T-helper 2 cell treated with Interferon-gamma antibody and Interleukin-4, amounts not matched to agents 5 μg/mL and 100 μg/mL, for 36 hours (primary cell): ENCODE measurements around the gene ZNF626.
"Not testable (repeated sequence)": the region's sequence is repeated elsewhere in the genome, so short reads cannot be mapped to it uniquely, and the experiment has no call there.

Source experiments
- DNase-seq: peaks from one replicate; pipeline ENCODE4 v3.0.0; 2021; ENCODE audit warnings: low spot score
- H3K27ac Mint-ChIP-seq: one replicate; pipeline ENCODE4 v1.8.0; 2021; ENCODE audit warnings: mild to moderate bottlenecking, mixed read lengths
- H3K27me3 Mint-ChIP-seq: one replicate; pipeline ENCODE4 v1.8.0; 2021; ENCODE audit warnings: low read depth, mixed read lengths
- H3K36me3 Mint-ChIP-seq: one replicate; pipeline ENCODE4 v1.8.0; 2021; ENCODE audit warnings: low read depth, mixed read lengths
- H3K4me1 Mint-ChIP-seq: one replicate; pipeline ENCODE4 v1.8.0; 2021; ENCODE audit warnings: low read depth, mixed read lengths
- H3K4me3 Mint-ChIP-seq: one replicate; pipeline ENCODE4 v1.8.0; 2022; ENCODE audit warnings: mild to moderate bottlenecking, moderate library complexity, mixed read lengths
- H3K9me3 Mint-ChIP-seq: one replicate; pipeline ENCODE4 v1.8.0; 2021; ENCODE audit warnings: mixed read lengths

ZNF626 gene

GRCh38 chr19:20661150-20661819 is at the start of gene ZNF626:
ZNF626 (minus strand) TSS chr19:20661571; CDS start chr19:20661446, 125 bp downstream.
- Mint-ChIP-seq H3K27ac (peak within 1 kb of the TSS; percentile 85), H3K4me3 (peak within 1 kb of the TSS; percentile 84), H3K4me1 (no peaks in the 10 kb centered on the region), H3K9me3 (peaks cover 47% of the 10 kb centered on the region), H3K27me3 (no peaks in the 10 kb centered on the region), H3K36me3 (peaks cover 26% of the 10 kb centered on the region)
- peak; percentile 67 for DNase-seq

- no peak for DNase-seq
- Mint-ChIP-seq H3K9me3 (peaks cover 56% of the 10 kb centered on the region), H3K36me3 (no peaks in the 10 kb centered on the region), H3K4me1 (no peaks in the 10 kb centered on the region), H3K27ac (no peak overlapping the region), H3K4me3 (no peak overlapping the region), H3K27me3 (no peaks in the 10 kb centered on the region)
Measured at GRCh38 chr19:20669263-20669662, 7.9 kb upstream of the ZNF626 start.

- Mint-ChIP-seq H3K4me1 (no peaks in the 10 kb centered on the region), H3K9me3 (peaks cover 59% of the 10 kb centered on the region), H3K4me3 (no peak overlapping the region), H3K36me3 (no peaks in the 10 kb centered on the region), H3K27ac (no peak overlapping the region), H3K27me3 (no peaks in the 10 kb centered on the region)
- DNase-seq: no peak
Measured at GRCh38 chr19:20667281-20667680, 5.9 kb upstream of the ZNF626 start.

GRCh38 chr19:20664901-20665781 is 3.8 kb upstream of the ZNF626 start:
- no peak for DNase-seq
- H3K4me3 Mint-ChIP-seq: no peak overlapping the region
- peaks cover 4% of the 10 kb centered on the region for H3K36me3 Mint-ChIP-seq

GRCh38 chr19:20664475-20664874 is 3.1 kb upstream of the ZNF626 start:
- H3K4me1 Mint-ChIP-seq, DNase-seq, H3K27me3 Mint-ChIP-seq, H3K36me3 Mint-ChIP-seq, H3K4me3 Mint-ChIP-seq, H3K27ac Mint-ChIP-seq: not testable (repeated sequence)
- peaks cover 40% of the 10 kb centered on the region for H3K9me3 Mint-ChIP-seq

More at GRCh38 chr19:20664901-20665781, 3.8 kb upstream of the ZNF626 start:
- Mint-ChIP-seq H3K27ac (no peak overlapping the region), H3K9me3 (peaks cover 44% of the 10 kb centered on the region), H3K27me3 (no peaks in the 10 kb centered on the region), H3K4me1 (no peaks in the 10 kb centered on the region)

GRCh38 chr19:20662421-20663105 is 1.2 kb upstream of the ZNF626 start:
- Mint-ChIP-seq H3K36me3 (peaks cover 18% of the 10 kb centered on the region), H3K27me3 (no peaks in the 10 kb centered on the region), H3K9me3 (peaks cover 46% of the 10 kb centered on the region), H3K4me3 (no peak overlapping the region), H3K27ac (no peak overlapping the region), H3K4me1 (no peaks in the 10 kb centered on the region)
- no peak for DNase-seq

- Mint-ChIP-seq H3K27ac (peak overlapping the region; percentile 65), H3K27me3 (no peaks in the 10 kb centered on the region), H3K36me3 (peaks cover 30% of the 10 kb centered on the region), H3K4me3 (peak overlapping the region; percentile 84), H3K9me3 (peaks cover 47% of the 10 kb centered on the region), H3K4me1 (no peaks in the 10 kb centered on the region)
- DNase-seq: no peak
Measured at GRCh38 chr19:20660473-20661140, 764 bp downstream of the ZNF626 start.

GRCh38 chr19:20640545-20640944 is 20.8 kb downstream of the ZNF626 start:
- no peak overlapping the region for H3K4me3 Mint-ChIP-seq
- DNase-seq: no peak

GRCh38 chr19:20640023-20640422 is 21.3 kb downstream of the ZNF626 start:
- H3K36me3 Mint-ChIP-seq: peaks cover 32% of the 10 kb centered on the region

More at GRCh38 chr19:20640545-20640944, 20.8 kb downstream of the ZNF626 start:
- Mint-ChIP-seq H3K36me3 (peaks cover 36% of the 10 kb centered on the region), H3K9me3 (peaks cover 38% of the 10 kb centered on the region), H3K4me1 (no peaks in the 10 kb centered on the region), H3K27me3 (no peaks in the 10 kb centered on the region), H3K27ac (no peak overlapping the region)

GRCh38 chr19:20624560-20624959 is 36.8 kb downstream of the ZNF626 start:
- peaks cover 37% of the 10 kb centered on the region for H3K9me3 Mint-ChIP-seq
- H3K4me3 Mint-ChIP-seq, H3K27me3 Mint-ChIP-seq, H3K36me3 Mint-ChIP-seq, DNase-seq, H3K27ac Mint-ChIP-seq, H3K4me1 Mint-ChIP-seq: not testable (repeated sequence)

More at GRCh38 chr19:20640023-20640422, 21.3 kb downstream of the ZNF626 start:
- Mint-ChIP-seq H3K4me3 (no peak overlapping the region), H3K27me3 (no peaks in the 10 kb centered on the region), H3K4me1 (no peaks in the 10 kb centered on the region), H3K27ac (no peak overlapping the region), H3K9me3 (peaks cover 34% of the 10 kb centered on the region)
- no peak for DNase-seq

- H3K27ac Mint-ChIP-seq: no peak overlapping the region
- H3K9me3 Mint-ChIP-seq: peaks cover 60% of the 10 kb centered on the region
- no peak for DNase-seq
- no peaks in the 10 kb centered on the region for H3K4me1 Mint-ChIP-seq
- no peaks in the 10 kb centered on the region for H3K36me3 Mint-ChIP-seq
- H3K27me3 Mint-ChIP-seq: no peaks in the 10 kb centered on the region
- H3K4me3 Mint-ChIP-seq: no peak overlapping the region
Measured at GRCh38 chr19:20616071-20616470, 45.3 kb downstream of the ZNF626 start.

GRCh38 chr19:20614971-20615370 is 46.4 kb downstream of the ZNF626 start:
- DNase-seq, H3K4me1 Mint-ChIP-seq, H3K27me3 Mint-ChIP-seq, H3K36me3 Mint-ChIP-seq, H3K4me3 Mint-ChIP-seq, H3K27ac Mint-ChIP-seq: not testable (repeated sequence)
- peaks cover 68% of the 10 kb centered on the region for H3K9me3 Mint-ChIP-seq

- DNase-seq: no peak
- H3K9me3 Mint-ChIP-seq: peaks cover 69% of the 10 kb centered on the region
- no peaks in the 10 kb centered on the region for H3K36me3 Mint-ChIP-seq
- no peaks in the 10 kb centered on the region for H3K27me3 Mint-ChIP-seq
- H3K4me1 Mint-ChIP-seq: no peaks in the 10 kb centered on the region
- no peak overlapping the region for H3K4me3 Mint-ChIP-seq
- H3K27ac Mint-ChIP-seq: no peak overlapping the region
Measured at GRCh38 chr19:20612711-20613316, 48.6 kb downstream of the ZNF626 start.
